GM23338 (cell line): Measurements from ENCODE around the gene RIIAD1. TPM values are rescaled to one million over a fixed set of nuclear protein-coding genes. Genes with fewer than 3 reads are reported as not detected.

Experiments
- ATAC-seq: fragments of 200-7000 bp; cut with Tn5 transposase; 3 replicates; pipeline ENCODE4 v1.9.1; 2020
- DNase-seq: peaks from one replicate; pipeline ENCODE4 v3.0.0-alpha.2; 2015; ENCODE audit warnings: low spot score
- H2AFZ ChIP-seq: fragments of 200-600 bp; sonication (generic); 2 replicates; pipeline ENCODE4 v1.8.0; 2016; ENCODE audit warnings: antibody characterized with exemption, mild to moderate bottlenecking, moderate library complexity
- H3F3A ChIP-seq: fragments of 200-600 bp; sonication (generic); replicated peaks from 2 replicates; pipeline ENCODE4 v1.8.0; 2017; ENCODE audit warnings: antibody characterized with exemption, mixed run types, low read depth
- H3K27ac ChIP-seq: fragments of 200-600 bp; sonication (generic); 2 replicates; pipeline ENCODE4 v1.6.1; 2016; ENCODE audit warnings: low read depth
- H3K27me3 ChIP-seq: fragments of 200-600 bp; sonication (generic); 2 replicates; pipeline ENCODE4 v1.8.0; 2016; ENCODE audit warnings: mild to moderate bottlenecking, mixed run types, moderate library complexity; ENCODE audit not compliant: insufficient read depth
- H3K36me3 ChIP-seq: fragments of 200-600 bp; sonication (generic); 2 replicates; pipeline ENCODE4 v1.8.0; 2016; ENCODE audit warnings: mild to moderate bottlenecking; ENCODE audit not compliant: insufficient read depth
- H3K4me1 ChIP-seq: fragments of 200-600 bp; sonication (generic); 2 replicates; pipeline ENCODE4 v1.8.0; 2016; ENCODE audit warnings: mild to moderate bottlenecking, moderate library complexity; ENCODE audit not compliant: insufficient read depth
- H3K4me2 ChIP-seq: fragments of 200-600 bp; sonication (generic); 2 replicates; pipeline ENCODE4 v1.7.1; 2017; ENCODE audit warnings: mixed run types
- H3K4me3 ChIP-seq: fragments of 200-600 bp; sonication (generic); 2 replicates; pipeline ENCODE4 v1.6.1; 2016; ENCODE audit warnings: mixed run types
- H3K79me2 ChIP-seq: fragments of 200-600 bp; sonication (generic); replicated peaks from 2 replicates; pipeline ENCODE4 v1.8.0; 2017; ENCODE audit warnings: mild to moderate bottlenecking; ENCODE audit not compliant: insufficient read depth
- H3K9me2 ChIP-seq: fragments of 200-600 bp; sonication (generic); 2 replicates; pipeline ENCODE4 v1.8.0; 2017; ENCODE audit not compliant: insufficient read depth
- H4K20me1 ChIP-seq: fragments of 200-600 bp; sonication (generic); replicated peaks from 2 replicates; pipeline ENCODE4 v1.8.0; 2017; ENCODE audit warnings: mild to moderate bottlenecking; ENCODE audit not compliant: insufficient read depth
- H3K27ac Mint-ChIP-seq: 2 replicates; pipeline ENCODE4 v1.8.0; 2020; ENCODE audit warnings: inconsistent platforms, mild to moderate bottlenecking, moderate library complexity, mixed read lengths
- H3K27me3 Mint-ChIP-seq: 3 replicates; pipeline ENCODE4 v1.8.0; 2022; ENCODE audit warnings: low read depth, mild to moderate bottlenecking, moderate library complexity, mixed read lengths, inconsistent platforms; ENCODE audit not compliant: insufficient read depth, poor library complexity
- H3K36me3 Mint-ChIP-seq: 3 replicates; pipeline ENCODE4 v1.8.0; 2021; ENCODE audit warnings: low read depth, mild to moderate bottlenecking, inconsistent platforms, moderate library complexity, mixed read lengths
- H3K4me1 Mint-ChIP-seq: 3 replicates; pipeline ENCODE4 v1.8.0; 2020; ENCODE audit warnings: mild to moderate bottlenecking, inconsistent platforms, mixed read lengths
- H3K4me3 Mint-ChIP-seq: 3 replicates; pipeline ENCODE4 v1.8.0; 2021; ENCODE audit warnings: moderate library complexity, mild to moderate bottlenecking, inconsistent platforms, mixed read lengths
- H3K9me3 Mint-ChIP-seq: 3 replicates; pipeline ENCODE4 v1.8.0; 2020; ENCODE audit warnings: moderate library complexity, mild to moderate bottlenecking, inconsistent platforms, mixed read lengths
- CREB1 ChIP-seq: fragments of 250-450 bp; sonication (Bioruptor Pico); IDR thresholded peaks from 2 replicates; pipeline ENCODE4 v1.5.0; 2020; ENCODE audit warnings: low read depth, mild to moderate bottlenecking, moderate library complexity
- EZH2 ChIP-seq: fragments of 200-600 bp; sonication (generic); IDR thresholded peaks from one replicate; pipeline ENCODE4 v1.8.0; 2017; ENCODE audit warnings: antibody characterized with exemption, mild to moderate bottlenecking, low read depth; ENCODE audit not compliant: unreplicated experiment
- EZH2phosphoT487 ChIP-seq: fragments of 200-600 bp; sonication (generic); IDR thresholded peaks from one replicate; pipeline ENCODE4 v1.8.1; 2018; ENCODE audit warnings: antibody characterized with exemption; ENCODE audit not compliant: unreplicated experiment
- NANOG ChIP-seq: IDR thresholded peaks from 2 replicates; pipeline ENCODE4 v1.6.1; 2016; ENCODE audit warnings: antibody characterized with exemption, borderline replicate concordance
- POLR2AphosphoS5 ChIP-seq: IDR thresholded peaks from 2 replicates; pipeline ENCODE4 v1.6.1; 2016; ENCODE audit warnings: antibody characterized with exemption, low read depth
- STAT1 ChIP-seq: IDR thresholded peaks from one replicate; pipeline ENCODE4 v1.6.1; 2016; ENCODE audit warnings: antibody characterized with exemption; ENCODE audit not compliant: unreplicated experiment
- ZNF114 ChIP-seq: fragments of 250-450 bp; sonication (Bioruptor Pico); IDR thresholded peaks from 2 replicates; pipeline ENCODE4 v1.5.0; 2020; ENCODE audit warnings: mild to moderate bottlenecking, moderate library complexity
- polyA plus RNA-seq: library from polyadenylated mRNA; unstranded; fragments of >200 nt; fragmentation: Nextera tagmentation; extraction: Ambion mirVana; gene quantifications from 2 replicates; pipeline ENCODE4 v1.2.1, GENCODE V29; 2016
- total RNA-seq: library from RNA; depleted of rRNA; stranded (reverse); fragments of >200 nt; shearing (Covaris generic); gene quantifications from 2 replicates; pipeline ENCODE4 v1.2.3, GENCODE V29; 2014
- TF ChIP-seq, protein P1 (sequence below): IDR thresholded peaks from 2 replicates; pipeline ENCODE4 v1.6.1; 2016; ENCODE audit warnings: antibody characterized with exemption
- TF ChIP-seq, protein P2 (sequence below): IDR thresholded peaks from one replicate; pipeline ENCODE4 v1.6.1; 2018; ENCODE audit warnings: antibody characterized with exemption; ENCODE audit not compliant: unreplicated experiment
- TF ChIP-seq, protein P3 (sequence below), 2 experiments: fragments of 200-600 bp in 1 of 2; sonication (generic) in 1 of 2; conservative IDR thresholded peaks; 2 replicates each; pipeline versions ENCODE4 v1.5.1 to v1.6.1; 2016 to 2017; ENCODE audit warnings: antibody characterized with exemption in 2 of 2, low read depth in 2 of 2, mild to moderate bottlenecking in 2 of 2, moderate library complexity in 1 of 2

RIIAD1 gene
- total and polyA plus RNA-seq, 2 experiments from 2014 or later: not detected

DNA sequence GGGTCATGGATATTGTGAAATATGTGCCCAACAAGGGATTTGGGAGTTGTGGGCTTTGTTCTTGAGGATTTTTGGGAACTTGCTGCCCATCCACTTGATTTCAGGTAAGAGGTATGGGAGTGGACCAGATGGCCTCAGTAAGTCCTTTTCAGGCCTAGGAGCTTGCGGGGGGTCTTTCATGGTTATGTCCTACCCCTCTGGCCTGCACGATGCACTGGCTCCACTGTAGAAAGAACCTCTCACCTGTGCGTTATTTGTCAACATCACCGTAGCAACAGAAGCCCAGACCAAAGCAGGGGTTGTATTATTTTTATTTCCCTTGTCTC is 8.6 kb downstream of the RIIAD1 start:
- TF ChIP-seq EZH2phosphoT487 (no peak), ZNF114 (CRISPR knock-in tag) (no peak)
- TF ChIP-seq, protein P1, sequence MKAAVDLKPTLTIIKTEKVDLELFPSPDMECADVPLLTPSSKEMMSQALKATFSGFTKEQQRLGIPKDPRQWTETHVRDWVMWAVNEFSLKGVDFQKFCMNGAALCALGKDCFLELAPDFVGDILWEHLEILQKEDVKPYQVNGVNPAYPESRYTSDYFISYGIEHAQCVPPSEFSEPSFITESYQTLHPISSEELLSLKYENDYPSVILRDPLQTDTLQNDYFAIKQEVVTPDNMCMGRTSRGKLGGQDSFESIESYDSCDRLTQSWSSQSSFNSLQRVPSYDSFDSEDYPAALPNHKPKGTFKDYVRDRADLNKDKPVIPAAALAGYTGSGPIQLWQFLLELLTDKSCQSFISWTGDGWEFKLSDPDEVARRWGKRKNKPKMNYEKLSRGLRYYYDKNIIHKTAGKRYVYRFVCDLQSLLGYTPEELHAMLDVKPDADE: no peak

DNA sequence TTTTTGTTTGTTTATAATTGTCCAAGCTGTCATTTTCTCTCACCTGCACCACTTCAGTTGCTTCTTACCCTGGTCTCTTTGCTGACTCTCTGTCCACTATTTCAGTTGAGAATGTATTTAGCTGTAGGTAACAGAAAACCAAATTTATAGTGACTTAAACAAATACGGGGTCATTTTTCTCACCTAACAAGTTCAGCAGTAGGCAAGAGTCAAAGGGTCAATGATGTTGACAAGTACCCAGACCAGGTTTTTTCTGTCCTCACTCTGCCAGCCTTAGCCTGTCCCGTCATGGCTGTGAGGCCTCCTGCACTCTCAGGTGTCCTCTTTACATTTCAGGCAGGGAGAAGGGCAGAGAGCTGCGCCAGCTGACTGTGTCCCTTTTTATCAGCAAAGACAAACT is 11.8 kb downstream of the RIIAD1 start:
- no peak overlapping the region for H3K4me2 ChIP-seq
- no peak for ATAC-seq
- H3K4me1 ChIP-seq: peaks cover 13% of the 10 kb centered on the region
- peaks cover 5% of the 10 kb centered on the region; the same call in 1 of the 2 replicates for H3K36me3 ChIP-seq
- TF ChIP-seq CREB1 (CRISPR knock-in tag) (no peak), POLR2AphosphoS5 (no peak), EZH2 (no peak), STAT1 (no peak), EZH2phosphoT487 (no peak), NANOG (no peak)
- TF ChIP-seq, protein P1: no peak
- TF ChIP-seq, protein P2, sequence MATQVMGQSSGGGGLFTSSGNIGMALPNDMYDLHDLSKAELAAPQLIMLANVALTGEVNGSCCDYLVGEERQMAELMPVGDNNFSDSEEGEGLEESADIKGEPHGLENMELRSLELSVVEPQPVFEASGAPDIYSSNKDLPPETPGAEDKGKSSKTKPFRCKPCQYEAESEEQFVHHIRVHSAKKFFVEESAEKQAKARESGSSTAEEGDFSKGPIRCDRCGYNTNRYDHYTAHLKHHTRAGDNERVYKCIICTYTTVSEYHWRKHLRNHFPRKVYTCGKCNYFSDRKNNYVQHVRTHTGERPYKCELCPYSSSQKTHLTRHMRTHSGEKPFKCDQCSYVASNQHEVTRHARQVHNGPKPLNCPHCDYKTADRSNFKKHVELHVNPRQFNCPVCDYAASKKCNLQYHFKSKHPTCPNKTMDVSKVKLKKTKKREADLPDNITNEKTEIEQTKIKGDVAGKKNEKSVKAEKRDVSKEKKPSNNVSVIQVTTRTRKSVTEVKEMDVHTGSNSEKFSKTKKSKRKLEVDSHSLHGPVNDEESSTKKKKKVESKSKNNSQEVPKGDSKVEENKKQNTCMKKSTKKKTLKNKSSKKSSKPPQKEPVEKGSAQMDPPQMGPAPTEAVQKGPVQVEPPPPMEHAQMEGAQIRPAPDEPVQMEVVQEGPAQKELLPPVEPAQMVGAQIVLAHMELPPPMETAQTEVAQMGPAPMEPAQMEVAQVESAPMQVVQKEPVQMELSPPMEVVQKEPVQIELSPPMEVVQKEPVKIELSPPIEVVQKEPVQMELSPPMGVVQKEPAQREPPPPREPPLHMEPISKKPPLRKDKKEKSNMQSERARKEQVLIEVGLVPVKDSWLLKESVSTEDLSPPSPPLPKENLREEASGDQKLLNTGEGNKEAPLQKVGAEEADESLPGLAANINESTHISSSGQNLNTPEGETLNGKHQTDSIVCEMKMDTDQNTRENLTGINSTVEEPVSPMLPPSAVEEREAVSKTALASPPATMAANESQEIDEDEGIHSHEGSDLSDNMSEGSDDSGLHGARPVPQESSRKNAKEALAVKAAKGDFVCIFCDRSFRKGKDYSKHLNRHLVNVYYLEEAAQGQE: no peak
- TF ChIP-seq, protein P3, sequence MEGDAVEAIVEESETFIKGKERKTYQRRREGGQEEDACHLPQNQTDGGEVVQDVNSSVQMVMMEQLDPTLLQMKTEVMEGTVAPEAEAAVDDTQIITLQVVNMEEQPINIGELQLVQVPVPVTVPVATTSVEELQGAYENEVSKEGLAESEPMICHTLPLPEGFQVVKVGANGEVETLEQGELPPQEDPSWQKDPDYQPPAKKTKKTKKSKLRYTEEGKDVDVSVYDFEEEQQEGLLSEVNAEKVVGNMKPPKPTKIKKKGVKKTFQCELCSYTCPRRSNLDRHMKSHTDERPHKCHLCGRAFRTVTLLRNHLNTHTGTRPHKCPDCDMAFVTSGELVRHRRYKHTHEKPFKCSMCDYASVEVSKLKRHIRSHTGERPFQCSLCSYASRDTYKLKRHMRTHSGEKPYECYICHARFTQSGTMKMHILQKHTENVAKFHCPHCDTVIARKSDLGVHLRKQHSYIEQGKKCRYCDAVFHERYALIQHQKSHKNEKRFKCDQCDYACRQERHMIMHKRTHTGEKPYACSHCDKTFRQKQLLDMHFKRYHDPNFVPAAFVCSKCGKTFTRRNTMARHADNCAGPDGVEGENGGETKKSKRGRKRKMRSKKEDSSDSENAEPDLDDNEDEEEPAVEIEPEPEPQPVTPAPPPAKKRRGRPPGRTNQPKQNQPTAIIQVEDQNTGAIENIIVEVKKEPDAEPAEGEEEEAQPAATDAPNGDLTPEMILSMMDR (conservative IDR thresholded peaks at IDR 0.05; ENCODE audit: low read depth in 2 of 2): no peak
- H2AFZ ChIP-seq: no peak overlapping the region
- H3K27me3 ChIP-seq: no peaks in the 10 kb centered on the region
- no peaks in the 10 kb centered on the region for H3K9me2 ChIP-seq
- no peaks in the 10 kb centered on the region for H3K79me2 ChIP-seq
- peaks cover 12% of the 10 kb centered on the region for H3K36me3 Mint-ChIP-seq
- H3F3A ChIP-seq: no peaks in the 10 kb centered on the region
- peaks cover 18% of the 10 kb centered on the region for H3K9me3 Mint-ChIP-seq
- no peaks in the 10 kb centered on the region for H4K20me1 ChIP-seq
- no peak for DNase-seq
- peaks cover 3% of the 10 kb centered on the region for H3K27me3 Mint-ChIP-seq
- H3K4me3 ChIP-seq: no peak overlapping the region
- peaks cover 19% of the 10 kb centered on the region for H3K4me1 Mint-ChIP-seq
- no peak overlapping the region for H3K27ac Mint-ChIP-seq
- no peak overlapping the region for H3K27ac ChIP-seq
- no peak overlapping the region for H3K4me3 Mint-ChIP-seq

More for the DNA sequence above, 8.6 kb downstream of the RIIAD1 start:
- no peaks in the 10 kb centered on the region for H3K27me3 ChIP-seq
- H3K4me1 ChIP-seq: peaks cover 24% of the 10 kb centered on the region
- Mint-ChIP-seq H3K27me3 (peaks cover 9% of the 10 kb centered on the region), H3K4me1 (peaks cover 27% of the 10 kb centered on the region), H3K9me3 (no peaks in the 10 kb centered on the region), H3K36me3 (no peaks in the 10 kb centered on the region), H3K4me3 (no peak overlapping the region), H3K27ac (no peak overlapping the region)
- H3K27ac ChIP-seq: no peak overlapping the region
- H4K20me1 ChIP-seq: no peaks in the 10 kb centered on the region
- no peak overlapping the region for H3K4me3 ChIP-seq
- no peaks in the 10 kb centered on the region for H3K79me2 ChIP-seq
- H3F3A ChIP-seq: 0 out of 2 replicates have a peak, but pooled peaks cover 3% of the 10 kb centered on the region
- no peak overlapping the region for H2AFZ ChIP-seq
- H3K9me2 ChIP-seq: no peaks in the 10 kb centered on the region
- H3K36me3 ChIP-seq: no peaks in the 10 kb centered on the region
- ATAC-seq (no peak), DNase-seq (no peak)
- H3K4me2 ChIP-seq: no peak overlapping the region
